IPS-NIHi7 (cell line): ENCODE results near the gene ADAMTS15.

ENCODE experiments used
- DNase-seq: peaks from one replicate; pipeline ENCODE4 v3.0.0; 2012; ENCODE audit warnings: mixed read lengths; ENCODE audit errors: extremely low spot score

Gene ADAMTS15

GRCh38 chr11:130448416-130449309 lies at the start of gene ADAMTS15:
TSS of gene ADAMTS15 (plus strand) at chr11:130448645. CDS start at chr11:130448974, 329 bp downstream.
- DNase-seq, result peak; percentile 91

- DNase-seq, result no peak
Measured at GRCh38 chr11:130399196-130399595, 49.2 kb upstream of the ADAMTS15 start.

- no peak for DNase-seq
Measured at GRCh38 chr11:130400781-130401483, 47.5 kb upstream of the ADAMTS15 start.

GRCh38 chr11:130402570-130402969 lies 45.9 kb upstream of the ADAMTS15 start:
- no peak for DNase-seq

GRCh38 chr11:130403271-130403804 lies 45.1 kb upstream of the ADAMTS15 start:
- peak; percentile 55 for DNase-seq

GRCh38 chr11:130403967-130404366 lies 44.5 kb upstream of the ADAMTS15 start:
- DNase-seq, result peak; percentile 56

- DNase-seq, result no peak
Measured at GRCh38 chr11:130404727-130405126, 43.7 kb upstream of the ADAMTS15 start.

- DNase-seq, result no peak
Measured at GRCh38 chr11:130405428-130405827, 43.0 kb upstream of the ADAMTS15 start.

- DNase-seq, result no peak
Measured at GRCh38 chr11:130407978-130408377, 40.5 kb upstream of the ADAMTS15 start.

GRCh38 chr11:130408401-130408890 lies 40.0 kb upstream of the ADAMTS15 start:
- no peak for DNase-seq

- no peak for DNase-seq
Measured at GRCh38 chr11:130408901-130409300, 39.5 kb upstream of the ADAMTS15 start.

GRCh38 chr11:130409594-130410388 lies 38.7 kb upstream of the ADAMTS15 start:
- DNase-seq, result no peak

GRCh38 chr11:130411223-130411622 lies 37.2 kb upstream of the ADAMTS15 start:
- DNase-seq, result no peak

- no peak for DNase-seq
Measured at GRCh38 chr11:130413405-130414106, 34.9 kb upstream of the ADAMTS15 start.

- no peak for DNase-seq
Measured at GRCh38 chr11:130414107-130415080, 34.1 kb upstream of the ADAMTS15 start.

GRCh38 chr11:130415731-130416529 lies 32.5 kb upstream of the ADAMTS15 start:
- DNase-seq, result no peak

GRCh38 chr11:130416530-130416882 lies 31.9 kb upstream of the ADAMTS15 start:
- DNase-seq, result no peak

GRCh38 chr11:130416906-130417305 lies 31.5 kb upstream of the ADAMTS15 start:
- no peak for DNase-seq

GRCh38 chr11:130418210-130418609 lies 30.2 kb upstream of the ADAMTS15 start:
- DNase-seq, result no peak
